T1000 (cell line): ENCODE data around the gene ACVRL1.

ENCODE experiments used
- DNase-seq: peaks from one replicate; lab custom pipeline; 2025; ENCODE audit warnings: mixed read lengths; lab: John Stamatoyannopoulos, UW

Gene ACVRL1

GRCh38 chr12:51963477-51963876 lies 56.2 kb downstream of the ACVRL1 start:
- no peak for DNase-seq

GRCh38 chr12:51969643-51970042 lies 62.3 kb downstream of the ACVRL1 start:
- DNase-seq = no peak

GRCh38 chr12:51970904-51971646 lies 63.8 kb downstream of the ACVRL1 start:
- DNase-seq = peak; percentile 71

- DNase-seq = no peak
Observed at GRCh38 chr12:51971679-51972421, 64.5 kb downstream of the ACVRL1 start.

GRCh38 chr12:51972422-51972812 lies 65.1 kb downstream of the ACVRL1 start:
- DNase-seq = no peak

- DNase-seq = no peak
Observed at GRCh38 chr12:51972849-51973273, 65.6 kb downstream of the ACVRL1 start.
